ENCODE results near the gene PRCC.

The PRCC gene, protein sequence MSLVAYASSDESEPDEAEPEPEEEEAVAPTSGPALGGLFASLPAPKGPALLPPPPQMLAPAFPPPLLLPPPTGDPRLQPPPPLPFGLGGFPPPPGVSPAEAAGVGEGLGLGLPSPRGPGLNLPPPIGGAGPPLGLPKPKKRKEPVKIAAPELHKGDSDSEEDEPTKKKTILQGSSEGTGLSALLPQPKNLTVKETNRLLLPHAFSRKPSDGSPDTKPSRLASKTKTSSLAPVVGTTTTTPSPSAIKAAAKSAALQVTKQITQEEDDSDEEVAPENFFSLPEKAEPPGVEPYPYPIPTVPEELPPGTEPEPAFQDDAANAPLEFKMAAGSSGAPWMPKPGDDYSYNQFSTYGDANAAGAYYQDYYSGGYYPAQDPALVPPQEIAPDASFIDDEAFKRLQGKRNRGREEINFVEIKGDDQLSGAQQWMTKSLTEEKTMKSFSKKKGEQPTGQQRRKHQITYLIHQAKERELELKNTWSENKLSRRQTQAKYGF

GRCh38 chr1:156767101-156767878 lies at the start of gene PRCC:
TSS of gene PRCC (plus strand) at chr1:156767535. CDS start at chr1:156767772, 237 bp downstream.
- DNase-seq = peak; percentile 100

GRCh38 chr1:156721131-156721530 lies 46.2 kb upstream of the PRCC start:
- no peak for DNase-seq

- DNase-seq = no peak
These were observed 45.8 kb upstream of the PRCC start for GRCh38 chr1:156721535-156721934.

- DNase-seq = peak; percentile 68
These were observed 41.6 kb upstream of the PRCC start for GRCh38 chr1:156725683-156726280.

DNA sequence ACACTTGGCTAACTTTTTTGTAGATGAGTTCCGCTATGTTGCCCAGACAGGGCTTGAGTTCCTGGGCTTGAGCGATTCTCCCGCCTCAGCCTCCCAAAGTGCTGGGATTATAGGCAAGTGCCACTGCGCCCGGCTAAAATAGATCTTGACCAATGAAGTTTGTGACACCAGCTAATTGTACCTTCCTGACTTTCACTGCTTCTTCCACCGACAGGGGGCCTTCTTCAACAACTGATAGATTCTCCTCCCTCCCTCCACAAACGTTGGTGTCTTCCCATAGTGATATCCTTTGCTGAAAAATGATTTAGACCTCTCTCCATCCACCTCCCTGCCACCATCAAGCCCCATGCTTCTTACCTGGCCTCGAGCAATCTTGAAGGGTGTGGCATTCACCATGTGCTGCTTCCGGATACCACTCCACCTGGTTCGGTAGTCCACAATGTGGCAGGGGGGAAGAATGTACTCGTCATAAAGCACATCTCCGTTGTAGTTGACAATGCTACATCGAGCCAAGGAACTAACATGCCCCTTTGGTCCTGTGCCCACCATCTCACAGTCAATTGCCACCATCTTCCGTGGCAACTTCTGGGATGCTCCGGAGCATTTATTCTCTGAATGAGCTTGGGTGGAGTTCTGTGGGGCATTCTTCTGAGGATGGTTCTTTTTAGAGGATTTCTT lies 40.6 kb upstream of the PRCC start:
- DNase-seq = no peak

- DNase-seq = no peak
These were observed 39.8 kb upstream of the PRCC start for GRCh38 chr1:156727492-156727891.

- peak; percentile 82 for DNase-seq
These were observed 39.3 kb upstream of the PRCC start, which contains the start of gene METTL25B for GRCh38 chr1:156727926-156728598. TSS of gene METTL25B (plus strand) at chr1:156728469. CDS start at chr1:156729105, 636 bp downstream.

DNA sequence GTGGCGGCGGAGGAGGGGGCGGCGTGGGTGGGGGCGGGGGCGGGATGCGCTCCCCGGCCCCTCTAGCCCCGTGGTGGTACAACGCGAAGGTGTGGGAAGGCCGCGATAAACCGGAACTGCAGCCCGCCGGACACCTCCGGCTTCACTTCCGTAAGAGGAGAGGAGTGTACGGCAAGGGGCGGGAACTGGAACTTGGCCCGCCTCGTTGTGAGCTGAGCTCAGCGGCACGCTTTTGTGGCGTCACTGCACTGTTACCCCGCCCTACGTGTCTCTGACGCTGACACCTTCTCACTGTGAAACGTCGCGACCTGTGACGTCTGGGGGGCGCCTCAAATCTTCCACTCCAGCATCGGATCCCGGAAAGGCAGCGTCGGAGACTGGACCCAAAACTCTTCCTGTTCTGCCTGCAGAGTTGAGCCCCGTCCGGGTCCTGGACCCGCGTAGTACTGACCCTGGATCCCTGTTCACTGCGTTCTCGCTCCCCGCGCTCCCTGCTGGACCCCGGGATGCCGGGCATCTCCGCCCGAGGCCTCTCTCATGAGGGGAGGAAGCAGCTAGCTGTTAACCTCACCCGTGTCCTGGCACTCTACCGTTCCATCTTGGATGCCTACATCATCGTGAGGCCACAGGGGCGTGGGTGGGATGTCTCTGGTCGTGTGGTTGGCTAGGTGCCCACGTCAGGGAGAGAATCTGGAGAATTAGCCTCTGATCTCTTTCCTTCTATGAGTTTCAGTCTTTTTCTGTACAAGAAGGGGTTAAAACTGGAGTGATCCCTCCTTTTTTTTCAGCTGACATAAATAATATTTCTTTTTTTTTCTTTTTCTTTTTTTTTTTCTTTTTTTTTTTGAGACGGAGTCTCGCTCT lies 38.5 kb upstream of the PRCC start, which contains the start of gene ISG20L2:
Gene ISG20L2 (minus strand): TSS at position 168 of the 864 bp plus-strand sequence. CDS start 1,114 bp downstream, outside the sequence.
- peak; percentile 99 for DNase-seq

- DNase-seq = no peak
These were observed 33.2 kb upstream of the PRCC start for GRCh38 chr1:156733989-156734584.

DNA sequence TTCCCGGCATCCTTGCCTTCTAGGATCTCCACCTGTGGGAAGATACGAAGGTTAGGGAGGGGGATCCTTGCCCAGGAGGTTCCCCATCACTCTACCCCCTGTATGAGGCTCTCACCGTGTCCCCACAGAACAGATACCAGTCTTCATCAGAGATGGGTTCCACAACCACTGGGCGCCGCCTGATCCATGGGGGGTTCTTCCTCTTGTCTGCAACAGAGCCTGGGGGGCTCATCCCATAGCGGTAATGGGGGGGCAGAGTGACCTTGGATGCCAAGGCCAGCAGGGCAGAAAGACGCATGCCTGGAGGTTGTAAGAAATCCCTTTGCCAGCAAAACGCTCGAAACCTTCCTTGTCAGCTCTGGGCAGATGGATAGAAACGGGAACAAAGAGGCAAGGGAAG lies 28.9 kb upstream of the PRCC start:
- no peak for DNase-seq

DNA sequence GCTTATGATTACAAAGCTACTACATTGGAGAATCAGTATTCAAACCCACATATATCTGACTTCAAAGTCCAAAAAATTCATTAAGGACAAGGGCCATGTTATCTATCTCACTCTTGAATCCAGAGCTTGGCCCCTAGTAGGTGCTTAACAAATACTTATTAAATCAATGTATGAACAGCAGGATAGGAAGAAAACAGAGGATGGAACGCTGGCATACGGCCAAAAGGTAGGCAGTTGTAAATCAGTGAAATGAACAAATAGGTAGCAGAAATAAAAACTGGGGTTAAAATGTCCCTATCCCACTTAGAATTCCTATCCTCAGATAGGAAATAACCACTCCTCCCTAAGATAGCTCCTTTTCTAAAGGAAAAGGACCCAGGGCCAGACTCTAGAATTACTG lies 28.4 kb upstream of the PRCC start:
- no peak for DNase-seq

- no peak for DNase-seq
These were observed 27.0 kb upstream of the PRCC start for GRCh38 chr1:156740237-156740740.

GRCh38 chr1:156740741-156741480 lies 26.4 kb upstream of the PRCC start, which contains the start of gene MRPL24:
TSS of gene MRPL24 (minus strand) at chr1:156741088. CDS start at chr1:156738704, 2,384 bp downstream.
- peak; percentile 100 for DNase-seq

- no peak for DNase-seq
These were observed 25.8 kb upstream of the PRCC start for GRCh38 chr1:156741481-156741983.

GRCh38 chr1:156742017-156742416 lies 25.3 kb upstream of the PRCC start:
- DNase-seq = no peak

DNA sequence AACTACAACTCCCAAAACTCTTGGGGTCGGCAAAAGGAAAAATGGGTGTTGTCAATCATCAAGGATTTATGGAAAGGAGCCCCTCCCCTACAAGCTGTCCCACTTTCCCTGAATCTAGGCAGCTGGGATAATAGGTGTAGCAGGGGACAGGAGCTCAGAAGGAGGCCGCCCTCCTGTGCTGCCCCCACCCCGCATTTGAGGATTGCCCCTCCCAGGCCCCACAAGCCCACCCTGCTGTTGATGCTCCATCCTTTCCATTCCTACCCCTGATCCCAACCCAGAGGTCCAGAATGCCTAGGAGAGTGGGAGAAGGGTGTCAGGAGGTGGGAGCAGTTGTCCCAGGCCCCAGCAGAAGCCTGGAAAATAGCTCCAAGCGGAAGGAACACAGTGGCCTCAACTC lies 24.5 kb upstream of the PRCC start:
- no peak for DNase-seq

GRCh38 chr1:156743367-156744302 lies 23.7 kb upstream of the PRCC start:
- no peak for DNase-seq

GRCh38 chr1:156744344-156744743 lies 23.0 kb upstream of the PRCC start:
- DNase-seq = no peak
